GM19043 (cell line): ENCODE results near the gene HNRNPF.
"Not testable (repeated sequence)": the region's sequence is repeated elsewhere in the genome, so short reads cannot be mapped to it uniquely, and the experiment has no call there.

Experiments
- ATAC-seq: cut with Tn5 transposase; IDR thresholded peaks from one replicate; pipeline ENCODE4 v1.9.1; 2021; ENCODE audit warnings: low read depth; ENCODE audit not compliant: unreplicated experiment

HNRNPF gene

GRCh38 chr10:43408710-43409384 lies at the start of gene HNRNPF:
TSS of gene HNRNPF (minus strand) at chr10:43409186. CDS start at chr10:43387884, 21,302 bp downstream.
- ATAC-seq, result peak; percentile 60

DNA sequence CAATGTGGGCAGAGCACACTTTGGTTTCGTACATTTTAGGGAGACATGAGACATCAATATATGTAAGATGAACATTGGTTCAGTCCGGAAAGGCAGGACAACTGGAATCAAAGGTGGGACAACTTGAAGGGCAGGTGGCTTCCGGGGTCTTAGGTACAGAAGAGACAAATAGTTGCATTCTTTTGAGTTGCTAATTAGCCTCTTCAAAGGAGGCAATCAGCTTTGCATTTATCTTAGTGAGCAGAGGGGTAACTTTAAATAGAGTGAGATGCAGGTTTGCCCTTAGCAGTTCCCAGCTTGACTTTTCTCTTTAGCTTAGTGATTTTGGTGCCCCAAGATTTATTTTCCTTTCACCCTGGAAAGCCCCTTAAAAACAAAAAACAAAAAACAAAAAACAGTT lies 49.2 kb upstream of the HNRNPF start:
- ATAC-seq, result no peak

DNA sequence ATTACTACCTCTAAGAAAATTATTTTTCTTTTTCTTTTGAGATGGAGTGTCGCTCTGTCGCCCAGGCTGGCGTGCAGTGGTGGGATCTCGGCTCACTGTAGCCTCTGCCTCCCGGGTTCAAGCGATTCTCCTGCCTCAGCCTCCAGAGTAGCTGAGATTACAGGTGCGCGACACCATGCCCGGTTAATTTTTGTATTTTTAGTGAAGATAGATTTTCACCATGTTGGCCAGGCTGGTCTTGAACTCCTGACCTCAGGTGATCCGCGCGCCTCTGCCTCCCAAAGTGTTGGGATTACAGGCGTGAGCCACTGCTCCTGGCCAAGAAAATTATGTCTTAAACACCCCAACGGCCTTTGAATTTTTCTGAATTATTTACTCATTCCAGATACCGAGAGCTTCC lies 47.6 kb upstream of the HNRNPF start:
- ATAC-seq, result not testable (repeated sequence)

GRCh38 chr10:43454025-43454424 lies 45.0 kb upstream of the HNRNPF start:
- ATAC-seq, result not testable (repeated sequence)

DNA sequence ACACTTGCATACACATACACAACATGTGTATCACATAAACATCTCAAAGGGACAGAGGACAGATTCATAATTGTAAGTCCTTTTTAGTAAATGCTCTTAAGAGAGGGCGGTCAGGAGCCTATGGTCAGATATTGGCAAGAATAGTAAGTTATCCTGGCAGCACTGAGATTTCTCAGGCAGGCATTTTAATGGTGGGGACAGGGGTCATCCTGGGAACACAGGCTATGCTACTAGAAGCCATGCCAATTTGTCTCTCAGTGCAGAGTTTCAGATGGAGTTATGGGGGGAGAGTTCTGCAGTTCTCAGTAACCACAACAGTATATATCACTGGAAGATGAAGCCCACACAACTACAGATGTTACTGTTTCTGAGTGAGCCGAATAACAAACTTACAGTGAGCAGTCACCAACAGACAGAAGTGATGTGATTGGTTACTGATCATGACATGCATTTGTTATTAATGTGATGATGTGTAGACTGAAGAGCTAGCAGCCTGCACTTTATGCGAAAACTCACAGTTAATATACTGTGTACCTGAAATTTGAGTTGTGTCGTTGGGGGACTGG lies 44.4 kb upstream of the HNRNPF start:
- peak; percentile 21 for ATAC-seq

- no peak for ATAC-seq
Measured at GRCh38 chr10:43452356-43452914, 43.4 kb upstream of the HNRNPF start.

DNA sequence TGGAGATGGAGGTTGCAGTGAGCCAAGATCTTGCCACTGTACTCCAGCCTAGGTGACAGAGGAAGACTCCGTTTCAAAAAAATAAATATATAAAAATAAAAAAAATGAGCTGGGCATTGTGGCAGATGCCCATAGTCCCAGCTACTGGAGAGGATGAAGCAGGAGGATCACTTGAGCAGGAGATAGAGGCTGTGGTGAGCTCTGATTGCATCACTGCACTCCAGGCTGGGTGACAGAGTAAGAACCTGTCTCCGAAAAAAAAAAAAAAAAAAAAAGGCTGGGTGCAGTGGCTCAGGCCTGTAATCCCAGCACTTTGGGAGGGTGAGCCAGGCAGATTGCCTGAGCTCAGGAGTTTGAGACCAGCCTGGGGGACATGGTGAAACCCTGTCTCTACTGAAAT lies 39.8 kb upstream of the HNRNPF start:
- ATAC-seq, result no peak

GRCh38 chr10:43446219-43447017 lies 37.4 kb upstream of the HNRNPF start:
- ATAC-seq, result not testable (repeated sequence)

- no peak for ATAC-seq
Measured at GRCh38 chr10:43444897-43445466, 36.0 kb upstream of the HNRNPF start.

- ATAC-seq, result no peak
Measured at GRCh38 chr10:43444323-43444722, 35.3 kb upstream of the HNRNPF start.

DNA sequence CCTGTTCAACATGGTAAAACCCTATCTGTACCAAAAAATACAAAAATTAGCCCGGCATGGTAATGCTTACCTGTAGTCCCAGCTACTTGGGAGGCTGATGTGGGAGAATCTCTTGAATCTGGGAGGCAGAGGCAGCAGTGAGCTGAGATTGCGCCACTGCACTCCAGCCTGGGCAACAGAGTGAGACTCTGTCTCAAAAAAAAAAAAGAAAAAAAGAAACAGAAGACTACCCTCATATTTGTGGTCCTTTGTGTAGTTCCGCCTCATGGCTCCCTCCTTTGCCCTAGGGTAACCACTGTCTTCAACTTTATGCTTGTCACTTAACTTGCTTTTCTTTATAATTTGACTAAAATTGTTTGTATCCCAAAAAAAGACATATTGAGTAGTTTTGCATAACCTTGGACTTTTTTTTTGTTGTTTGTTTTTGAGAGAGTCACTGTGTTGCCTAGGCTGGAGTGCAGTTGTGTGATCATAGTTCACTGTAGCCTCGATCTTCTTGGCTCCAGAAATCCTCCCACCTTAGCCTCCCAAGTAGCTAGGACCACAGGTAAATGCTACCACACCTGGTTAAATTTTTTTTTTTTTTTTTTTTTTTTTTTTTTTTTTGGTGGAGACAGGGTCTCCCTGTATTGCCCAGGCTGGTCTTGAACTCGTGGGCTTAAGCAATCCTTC lies 31.6 kb upstream of the HNRNPF start:
- ATAC-seq, result no peak

DNA sequence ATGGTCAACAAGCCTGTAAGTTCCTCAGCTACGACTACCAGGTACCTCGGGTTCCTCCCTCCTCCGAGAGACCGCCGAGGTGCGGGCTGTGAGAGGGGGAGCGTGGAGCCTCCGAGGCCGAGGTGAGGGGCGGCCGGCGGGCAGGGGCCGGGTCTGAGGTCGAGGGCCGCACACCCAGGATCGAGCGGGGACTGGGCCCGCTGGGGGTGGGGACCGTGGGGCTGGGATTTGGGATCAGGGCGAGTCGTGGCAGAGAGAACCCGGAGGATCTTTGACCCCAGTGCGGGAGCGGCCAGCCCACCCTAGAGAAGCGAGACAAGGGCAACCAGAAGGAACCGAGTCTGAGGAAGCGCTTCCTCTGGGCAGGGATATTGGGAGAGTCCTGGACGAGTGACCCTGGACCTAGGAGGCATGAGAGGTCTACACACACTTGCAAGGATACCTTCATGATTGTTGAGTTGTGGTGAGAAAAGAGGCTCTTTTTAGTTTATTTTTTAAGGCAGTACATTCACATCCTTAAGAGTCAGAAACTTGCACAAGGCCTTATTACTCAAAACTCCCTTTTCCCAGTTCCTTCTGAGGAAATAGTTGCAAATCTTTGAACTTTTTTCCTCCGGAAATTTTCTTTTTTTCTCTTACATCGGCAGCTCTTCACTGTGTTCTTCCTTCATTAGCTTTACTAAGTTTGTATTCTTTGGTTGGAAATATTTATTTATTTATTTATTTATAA lies 28.3 kb upstream of the HNRNPF start:
- no peak for ATAC-seq

DNA sequence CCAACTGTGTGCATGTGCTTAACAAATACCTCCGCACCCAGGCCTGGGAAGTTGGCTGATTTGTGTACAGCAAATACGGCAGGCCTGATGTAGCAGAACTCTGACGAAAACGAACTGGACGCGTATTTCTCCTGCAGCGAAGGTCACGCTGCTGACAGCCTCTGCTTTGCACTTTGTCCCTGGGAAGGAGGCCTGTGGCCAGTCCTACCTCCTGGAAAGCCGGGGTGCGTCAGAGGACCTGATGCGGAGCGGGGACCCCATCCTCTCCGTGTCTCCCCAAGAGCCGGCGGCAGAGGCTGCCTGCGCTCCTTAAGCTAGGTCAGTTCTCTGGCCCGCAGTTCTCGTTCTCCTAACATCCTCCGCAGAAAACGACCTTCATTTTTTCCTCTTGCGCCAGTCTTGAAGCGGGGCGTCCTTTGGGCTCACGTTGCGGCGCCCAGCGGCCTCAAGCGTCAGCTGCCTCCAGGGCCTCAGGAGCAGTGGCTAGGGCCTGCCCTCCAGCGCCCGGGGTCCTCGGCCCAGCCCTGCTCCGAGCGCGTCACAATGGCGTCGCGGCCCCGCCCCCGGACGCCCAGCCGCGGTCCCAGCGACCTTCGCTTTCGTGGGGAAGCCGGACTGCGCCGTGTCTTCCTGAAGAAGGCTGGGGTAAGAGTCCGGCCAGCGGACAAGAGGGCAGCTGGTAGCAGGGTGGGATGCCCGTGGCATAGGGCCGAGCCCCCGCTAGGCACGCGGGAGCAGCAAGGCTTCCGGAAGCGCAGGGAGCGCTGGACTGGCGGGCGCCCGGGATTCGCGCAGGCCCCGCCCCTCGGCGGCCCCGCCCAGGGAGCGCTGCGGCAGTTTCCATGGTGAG lies 27.5 kb upstream of the HNRNPF start, which contains the start of gene ZNF487:
Gene ZNF487, plus strand, starts transcription at position 821 of the 850 bp plus-strand sequence. CDS start 38,703 bp downstream, outside the sequence.
- ATAC-seq, result peak; percentile 93

GRCh38 chr10:43430926-43431663 lies 22.1 kb upstream of the HNRNPF start:
- ATAC-seq, result no peak

DNA sequence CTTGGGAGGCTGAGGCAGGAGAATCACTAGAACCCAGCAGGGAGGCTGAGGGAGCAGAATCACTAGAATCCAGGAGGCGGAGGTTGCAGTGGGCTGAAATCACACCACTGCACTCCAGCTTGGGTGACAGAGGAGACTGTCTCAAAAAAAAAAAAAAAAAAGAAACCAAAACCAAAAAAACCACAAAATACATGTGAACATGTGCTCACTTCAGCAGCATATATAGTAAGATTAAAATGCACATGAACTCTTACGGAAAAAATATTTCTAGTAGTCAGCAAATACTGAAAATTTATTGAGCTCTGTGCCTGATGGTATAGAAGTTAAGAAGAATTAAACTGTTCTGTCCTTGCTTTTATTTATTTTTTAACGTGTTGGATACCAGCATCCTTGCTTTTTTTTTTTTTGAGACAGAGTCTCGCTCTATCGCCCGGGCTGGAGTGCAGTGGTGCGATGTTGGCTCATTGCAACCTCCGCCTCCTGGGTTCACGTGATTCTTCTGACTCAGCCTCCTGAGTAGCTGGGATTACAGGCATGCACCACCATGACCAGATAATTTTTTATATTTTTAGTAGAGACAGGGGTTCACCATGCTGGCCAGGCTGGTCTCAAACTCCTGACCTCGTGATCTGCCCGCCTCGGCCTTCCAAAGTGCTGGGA lies 18.3 kb upstream of the HNRNPF start:
- ATAC-seq, result no peak

- not testable (repeated sequence) for ATAC-seq
Measured at GRCh38 chr10:43426476-43426875, 17.5 kb upstream of the HNRNPF start.

DNA sequence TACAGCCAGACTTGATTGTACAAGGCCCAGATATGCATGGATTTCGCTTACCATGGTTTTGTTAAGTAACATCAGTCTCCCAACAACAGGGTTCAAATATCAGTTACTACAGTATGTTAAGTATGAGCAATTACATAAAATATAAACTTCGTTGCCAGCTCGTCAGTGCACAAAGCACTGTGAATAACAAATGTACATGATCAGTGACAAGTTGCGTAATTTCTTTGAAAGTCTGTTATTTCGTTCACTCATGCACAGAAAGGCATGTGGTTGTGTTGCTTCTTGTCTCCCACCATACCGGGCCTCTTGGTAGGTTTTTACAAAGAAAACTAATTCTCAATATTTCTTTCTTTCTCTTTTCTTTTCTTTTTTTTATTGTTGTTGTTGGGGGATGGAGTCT lies 15.4 kb upstream of the HNRNPF start:
- ATAC-seq, result no peak
